Esophagus (tissue), 2 donors: ENCODE measurements around the gene C2orf92. TPM values are rescaled to one million over a fixed set of nuclear protein-coding genes. Genes with fewer than 3 reads are reported as not detected.
"Not testable (repeated sequence)": the region's sequence is repeated elsewhere in the genome, so short reads cannot be mapped to it uniquely, and the experiment has no call there.

Source experiments
- H3K27ac ChIP-seq, 2 donors: one replicate each; pipeline ENCODE4 v1.5.1; 2013; ENCODE audit warnings: low read depth in 2 of 2, mild to moderate bottlenecking in 2 of 2, inconsistent platforms in 1 of 2, low read length in 1 of 2, moderate library complexity in 1 of 2
- H3K27me3 ChIP-seq, 2 donors: one replicate each; pipeline ENCODE4 v1.6.1; 2013; ENCODE audit warnings: low read length in 2 of 2, control low read depth in 1 of 2, mild to moderate bottlenecking in 1 of 2; ENCODE audit not compliant: insufficient read depth in 2 of 2, control insufficient read depth in 1 of 2
- H3K36me3 ChIP-seq, 2 donors: one replicate each; pipeline ENCODE4 v1.6.1; 2013; ENCODE audit warnings: low read length in 1 of 2; ENCODE audit not compliant: control insufficient read depth in 2 of 2, insufficient read depth in 2 of 2
- H3K4me1 ChIP-seq, 2 donors: one replicate each; pipeline ENCODE4 v1.6.1; 2013; ENCODE audit warnings: low read length in 1 of 2; ENCODE audit not compliant: control insufficient read depth in 2 of 2, insufficient read depth in 2 of 2
- H3K4me3 ChIP-seq, 2 donors: one replicate each; pipeline ENCODE4 v1.5.1; 2013; ENCODE audit warnings: low read length in 2 of 2, mild to moderate bottlenecking in 2 of 2, low read depth in 1 of 2, moderate library complexity in 1 of 2
- H3K9me3 ChIP-seq, 2 donors: one replicate each; pipeline ENCODE4 v1.6.1; 2013; ENCODE audit warnings: mild to moderate bottlenecking in 2 of 2, low read depth in 1 of 2, low read length in 1 of 2, moderate library complexity in 1 of 2; ENCODE audit not compliant: control insufficient read depth in 2 of 2, insufficient read depth in 1 of 2
- WGBS, 2 donors: extraction: QIAGEN DNeasy Blood & Tissue Kit; methylation state at CpG; one replicate each; pipeline ENCODE4 v1.1.7; 2013; 5-methylcytosine and 5-hydroxymethylcytosine counted together
- polyA plus RNA-seq, 2 donors: library from polyadenylated mRNA; stranded (reverse); fragments of 200-250 nt; gene quantifications; one replicate each; pipeline ENCODE4 v1.2.3, GENCODE V29; 2013
- donor health status: healthy with polysubstance abuse.
- donor health status: Bipolar disorder and iron deficiency.

The C2orf92 gene
- polyA plus RNA-seq, 2 donors: 1.8 to 14.3 TPM

GRCh38 chr2:97678298-97678697, 8.8 kb downstream of the C2orf92 start:
- Histone ChIP-seq H3K36me3 (peaks cover 0 to 3% of the 10 kb centered on the region in 2 donors), H3K4me1 (no peaks in the 10 kb centered on the region), H3K9me3 (no peaks in the 10 kb centered on the region), H3K27ac (no peak overlapping the region), H3K27me3 (no peaks in the 10 kb centered on the region), H3K4me3 (no peak overlapping the region)
- 94 to 100% methylated on average over 1 of the region's 1 CpG for WGBS, 2 donors

GRCh38 chr2:97687235-97687634, 17.7 kb downstream of the C2orf92 start:
- H3K27ac ChIP-seq, H3K4me3 ChIP-seq, H3K4me1 ChIP-seq, H3K27me3 ChIP-seq, H3K9me3 ChIP-seq, H3K36me3 ChIP-seq: not testable (repeated sequence)
- 86 to 88% methylated on average over 2 of the region's 3 CpGs for WGBS, 2 donors

DNA sequence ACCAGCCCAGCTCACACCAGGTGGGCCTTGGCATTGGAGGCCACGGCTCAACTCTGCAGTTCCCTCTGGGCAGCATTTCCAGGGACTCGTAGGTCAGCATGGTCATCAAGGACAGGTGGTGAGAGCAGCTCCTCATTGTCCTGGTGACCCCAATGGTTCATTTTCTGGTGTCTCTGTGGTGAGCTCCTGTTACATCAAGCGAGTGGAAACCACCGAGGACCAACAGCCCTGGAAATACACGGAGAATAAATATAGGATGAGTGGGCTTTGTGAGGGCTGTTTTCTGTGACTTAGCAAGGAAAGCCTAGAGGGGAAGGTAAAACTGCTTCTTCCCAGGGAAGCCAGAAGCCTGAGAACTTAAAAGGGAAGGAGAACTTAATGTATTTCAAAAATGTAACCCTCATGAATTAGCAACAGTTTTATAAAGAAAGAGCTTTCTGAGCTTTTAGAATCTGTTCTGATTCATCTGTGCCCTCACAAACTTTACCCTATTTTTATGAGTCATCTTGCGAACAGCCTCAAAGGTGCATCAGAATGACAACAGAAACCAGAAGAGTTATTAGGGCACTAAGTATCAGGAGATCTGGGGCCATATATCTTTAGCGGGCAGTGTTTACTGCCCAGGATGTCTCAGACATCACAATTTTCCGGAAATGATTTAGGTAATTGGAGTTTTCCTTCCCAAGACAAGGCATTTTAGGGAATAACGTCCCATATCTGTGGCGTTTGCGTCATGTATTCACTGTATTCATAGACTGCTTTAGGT, 18.7 kb downstream of the C2orf92 start:
- Histone ChIP-seq H3K27ac (no peak overlapping the region), H3K4me3 (no peak overlapping the region), H3K9me3 (no peaks in the 10 kb centered on the region), H3K4me1 (no peaks in the 10 kb centered on the region), H3K36me3 (no peaks in the 10 kb centered on the region), H3K27me3 (no peaks in the 10 kb centered on the region)
- 85 to 87% methylated on average over 11 of the region's 11 CpGs for WGBS, 2 donors

GRCh38 chr2:97691166-97691565, 21.7 kb downstream of the C2orf92 start:
- H3K4me1 ChIP-seq: no peaks in the 10 kb centered on the region
- H3K9me3 ChIP-seq: no peaks in the 10 kb centered on the region
- H3K27ac ChIP-seq: no peak overlapping the region
- no peak overlapping the region for H3K4me3 ChIP-seq
- 64 to 74% methylated on average over 6 of the region's 6 CpGs for WGBS, 2 donors
- no peaks in the 10 kb centered on the region for H3K27me3 ChIP-seq
- H3K36me3 ChIP-seq: no peaks in the 10 kb centered on the region

GRCh38 chr2:97693476-97693875, 24.0 kb downstream of the C2orf92 start:
- H3K9me3 ChIP-seq: no peaks in the 10 kb centered on the region
- H3K4me3 ChIP-seq: no peak overlapping the region
- H3K4me1 ChIP-seq: no peaks in the 10 kb centered on the region
- H3K27me3 ChIP-seq: no peaks in the 10 kb centered on the region
- H3K27ac ChIP-seq: no peak overlapping the region
- no peaks in the 10 kb centered on the region for H3K36me3 ChIP-seq

DNA sequence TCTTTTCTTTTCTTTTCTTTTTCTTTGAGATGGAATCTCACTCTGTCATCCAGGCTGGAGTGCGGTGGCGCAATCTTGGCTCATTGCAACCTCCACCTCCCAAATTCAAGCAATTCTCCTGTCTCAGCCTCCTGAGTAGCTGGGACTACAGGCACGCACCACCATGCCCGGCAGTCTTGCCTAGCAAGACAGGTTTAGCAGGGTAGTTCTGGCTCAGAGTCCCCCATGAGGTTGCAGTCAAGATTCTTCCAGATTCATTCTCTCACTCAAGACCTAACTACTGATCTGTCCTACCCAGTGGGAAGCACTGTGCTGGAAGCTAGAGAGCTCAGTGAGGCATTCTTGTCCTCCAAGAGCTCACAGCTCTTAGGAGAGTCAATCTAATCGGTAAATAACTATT, 26.2 kb downstream of the C2orf92 start:
- no peaks in the 10 kb centered on the region for H3K9me3 ChIP-seq
- H3K27ac ChIP-seq: no peak overlapping the region
- 78 to 81% methylated on average over 5 of the region's 5 CpGs for WGBS, 2 donors
- H3K4me3 ChIP-seq: no peak overlapping the region
- no peaks in the 10 kb centered on the region for H3K36me3 ChIP-seq
- no peaks in the 10 kb centered on the region for H3K27me3 ChIP-seq
- no peaks in the 10 kb centered on the region for H3K4me1 ChIP-seq

DNA sequence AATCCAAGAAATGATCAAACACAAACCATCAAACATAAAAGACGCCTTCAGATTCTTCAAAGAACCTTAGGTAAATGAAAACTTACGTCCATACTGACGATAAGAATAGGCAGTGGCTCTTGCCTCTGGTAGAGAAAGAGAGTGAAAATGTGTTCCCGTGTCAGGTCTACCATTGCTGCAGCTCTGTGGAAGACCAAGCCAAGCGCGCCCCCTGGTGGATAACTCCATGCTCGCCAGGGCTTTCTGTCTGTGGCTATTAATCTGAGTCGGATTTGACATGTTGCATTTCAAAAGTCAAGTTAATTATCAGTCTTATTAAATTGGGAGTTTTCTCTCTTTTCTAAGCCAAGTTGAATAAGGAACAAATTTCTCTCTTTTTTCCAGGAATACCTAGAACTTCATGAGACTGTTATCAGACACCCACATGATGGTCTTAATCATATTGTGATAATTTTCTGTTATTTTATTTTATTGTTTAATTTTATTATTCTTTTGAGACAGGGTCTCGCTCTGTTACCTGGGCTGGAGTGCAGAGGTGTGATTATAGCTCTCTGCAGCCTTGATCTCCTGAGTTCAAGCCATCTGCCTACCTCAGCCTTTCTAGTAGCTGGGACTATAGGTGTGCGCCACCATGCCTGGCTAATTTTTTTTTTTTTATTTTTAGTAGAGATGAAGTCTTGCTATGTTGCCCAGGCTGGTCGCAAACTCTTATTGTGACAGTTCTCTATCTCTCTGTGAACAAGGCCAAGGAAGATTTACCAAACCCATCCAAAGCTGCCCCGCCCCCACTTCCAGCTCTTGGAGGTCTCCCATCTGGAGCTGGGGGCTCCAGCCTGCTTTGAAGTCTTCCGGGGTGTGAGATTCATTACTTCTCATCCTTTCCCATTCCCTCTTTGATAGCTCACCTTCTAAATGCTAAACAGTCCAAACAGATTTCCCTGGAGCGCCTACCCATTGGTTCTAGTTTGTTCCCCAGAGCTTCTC, 28.0 kb downstream of the C2orf92 start:
- Histone ChIP-seq H3K4me1 (no peaks in the 10 kb centered on the region), H3K36me3 (no peaks in the 10 kb centered on the region), H3K4me3 (no peak overlapping the region), H3K27me3 (no peaks in the 10 kb centered on the region), H3K9me3 (no peaks in the 10 kb centered on the region), H3K27ac (no peak overlapping the region)
- WGBS, 2 donors: 28 to 29% methylated on average over 14 of the region's 14 CpGs

DNA sequence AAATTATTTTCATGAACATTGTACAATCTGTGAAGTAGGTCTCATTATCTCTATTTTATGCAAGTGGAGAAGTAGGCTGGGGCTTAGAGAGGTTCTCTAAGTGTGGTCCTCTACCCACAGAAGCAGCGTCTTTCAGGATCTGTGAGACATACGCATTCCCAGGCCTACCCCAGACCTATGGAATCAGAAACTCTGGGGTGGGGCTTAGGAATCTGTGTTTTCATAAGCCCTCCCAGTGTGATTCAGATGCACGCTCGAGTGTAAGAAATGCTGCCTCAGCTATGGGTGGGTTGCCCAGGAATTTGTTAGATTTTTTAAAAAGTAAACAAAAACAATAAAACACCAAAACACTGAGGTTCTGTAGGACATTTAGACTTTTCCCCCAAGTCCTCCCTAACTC, 29.0 kb downstream of the C2orf92 start:
- Histone ChIP-seq H3K4me1 (no peaks in the 10 kb centered on the region), H3K9me3 (no peaks in the 10 kb centered on the region), H3K4me3 (no peak overlapping the region), H3K27me3 (no peaks in the 10 kb centered on the region), H3K27ac (no peak overlapping the region), H3K36me3 (no peaks in the 10 kb centered on the region)
- 85 to 91% methylated on average over 4 of the region's 4 CpGs for WGBS, 2 donors

GRCh38 chr2:97699765-97700444, 30.4 kb downstream of the C2orf92 start:
- H3K27me3 ChIP-seq: no peaks in the 10 kb centered on the region
- H3K9me3 ChIP-seq: no peaks in the 10 kb centered on the region
- no peaks in the 10 kb centered on the region for H3K4me1 ChIP-seq
- H3K27ac ChIP-seq: no peak overlapping the region
- no peak overlapping the region for H3K4me3 ChIP-seq
- 60 to 66% methylated on average over 11 of the region's 11 CpGs for WGBS, 2 donors
- H3K36me3 ChIP-seq: no peaks in the 10 kb centered on the region
